ENCODE data around the gene TEFM.
"Not testable (repeated sequence)": the region's sequence is repeated elsewhere in the genome, so short reads cannot be mapped to it uniquely, and the experiment has no call there.

The TEFM gene

DNA sequence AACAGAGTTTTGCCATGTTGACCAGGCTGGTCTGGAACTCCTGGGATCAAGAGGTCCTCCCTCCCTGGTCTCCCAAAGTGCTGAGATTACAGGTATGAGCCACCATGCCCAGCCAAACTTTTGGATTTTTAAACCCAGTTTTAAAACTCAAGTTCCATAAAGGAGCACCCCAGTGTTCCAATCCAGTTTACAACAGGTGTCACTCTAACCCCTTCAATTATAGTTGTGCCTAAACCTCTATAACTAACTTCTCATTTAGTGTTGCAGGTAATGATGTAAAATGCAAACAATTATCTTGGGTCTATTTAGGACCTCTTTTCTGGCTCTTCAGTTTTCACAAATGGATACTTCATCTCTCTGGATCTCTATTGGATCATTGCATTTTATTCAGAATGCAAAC lies 7.9 kb upstream of the TEFM start:
- H3K9me3 ChIP-seq (replicated peaks in 1 of 2; ENCODE audit: control insufficient read depth in 2 of 2, insufficient read depth in 1 of 2, low read depth in 1 of 2, low read length in 2 of 2): no peaks in the 10 kb centered on the region
- peaks cover 0 to 2% (median 0%) of the 10 kb centered on the region in 3 experiments for H3K27me3 ChIP-seq (ENCODE audit: control insufficient read depth in 3 of 3, insufficient read depth in 3 of 3, low read depth in 1 of 3, low read length in 3 of 3)
- H3K4me1 ChIP-seq (ENCODE audit: control insufficient read depth in 2 of 2, insufficient read depth in 1 of 2, low read depth in 1 of 2, low read length in 2 of 2): no peaks in the 10 kb centered on the region
- H2BK15ac ChIP-seq (ENCODE audit: low read length): no peak overlapping the region
- no peaks in the 10 kb centered on the region for H3K36me3 ChIP-seq (replicated peaks in 1 of 2; ENCODE audit: control insufficient read depth in 2 of 2, insufficient read depth in 2 of 2, low read length in 2 of 2)
- no peak overlapping the region for H2AFZ ChIP-seq (ENCODE audit: low read length)
- H3K4me3 ChIP-seq (ENCODE audit: low read length in 2 of 2): no peak overlapping the region
- no peak for DNase-seq (ENCODE audit: low spot score)
- H3K27ac ChIP-seq (replicated peaks; ENCODE audit: low read length): no peak overlapping the region
- H3K14ac ChIP-seq (ENCODE audit: low read length): no peak overlapping the region
- no peak overlapping the region for H4K8ac ChIP-seq (ENCODE audit: low read depth, low read length)
- H2BK120ac ChIP-seq (ENCODE audit: low read depth, low read length): no peak overlapping the region
- H3K23ac ChIP-seq (ENCODE audit: low read depth, low read length, poor library complexity): no peak overlapping the region
- no peak overlapping the region for H2AK5ac ChIP-seq (ENCODE audit: low read depth, low read length)
- no peak overlapping the region for H2BK12ac ChIP-seq (ENCODE audit: low read length)
- no peak overlapping the region for H4K91ac ChIP-seq (ENCODE audit: low read depth, low read length, poor library complexity)
- no peak overlapping the region for H3K4me2 ChIP-seq (ENCODE audit: insufficient read depth, low read length, poor library complexity, severe bottlenecking)
- H2BK5ac ChIP-seq (ENCODE audit: low read length): no peak overlapping the region
- no peak overlapping the region for H3K18ac ChIP-seq (ENCODE audit: low read length)
- H3K79me1 ChIP-seq (ENCODE audit: low read depth, low read length): no peaks in the 10 kb centered on the region
- H3K9ac ChIP-seq (ENCODE audit: low read depth, low read length, poor library complexity): no peak overlapping the region
- H3K4ac ChIP-seq (ENCODE audit: low read length): no peak overlapping the region

DNA sequence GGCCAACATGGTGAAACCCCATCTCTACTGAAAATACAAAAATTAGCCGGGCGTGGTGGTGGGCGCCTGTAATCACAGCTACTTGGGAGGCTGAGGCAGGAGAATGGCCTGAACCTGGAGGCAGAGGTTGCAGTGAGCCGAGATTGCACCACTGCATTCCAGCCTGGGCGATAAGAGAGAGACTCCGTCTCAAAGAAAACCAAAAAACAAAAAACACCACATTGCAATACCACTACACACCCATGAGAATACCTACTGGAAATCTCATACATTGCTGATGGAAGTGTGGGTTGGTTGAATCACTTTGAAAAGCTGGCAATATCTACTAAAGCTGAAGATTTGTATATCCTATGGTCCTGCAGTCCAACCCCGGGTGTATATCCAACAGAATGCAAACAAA lies 4.1 kb upstream of the TEFM start:
- H3K79me1 ChIP-seq (ENCODE audit: low read depth, low read length); H3K4me3 ChIP-seq (ENCODE audit: low read length in 2 of 2); H3K9me3 ChIP-seq (replicated peaks in 1 of 2; ENCODE audit: control insufficient read depth in 2 of 2, insufficient read depth in 1 of 2, low read depth in 1 of 2, low read length in 2 of 2); H2BK15ac ChIP-seq (ENCODE audit: low read length); H3K4me1 ChIP-seq (ENCODE audit: control insufficient read depth in 2 of 2, insufficient read depth in 1 of 2, low read depth in 1 of 2, low read length in 2 of 2); H3K36me3 ChIP-seq (replicated peaks in 1 of 2; ENCODE audit: control insufficient read depth in 2 of 2, insufficient read depth in 2 of 2, low read length in 2 of 2); H2BK120ac ChIP-seq (ENCODE audit: low read depth, low read length); H4K8ac ChIP-seq (ENCODE audit: low read depth, low read length); H3K18ac ChIP-seq (ENCODE audit: low read length); H2BK5ac ChIP-seq (ENCODE audit: low read length); H2AK5ac ChIP-seq (ENCODE audit: low read depth, low read length); H3K14ac ChIP-seq (ENCODE audit: low read length); DNase-seq (ENCODE audit: low spot score); H3K27me3 ChIP-seq (ENCODE audit: control insufficient read depth in 3 of 3, insufficient read depth in 3 of 3, low read depth in 1 of 3, low read length in 3 of 3); H3K9ac ChIP-seq (ENCODE audit: low read depth, low read length, poor library complexity); H3K27ac ChIP-seq (replicated peaks; ENCODE audit: low read length); H3K4ac ChIP-seq (ENCODE audit: low read length); H2AFZ ChIP-seq (ENCODE audit: low read length); H2BK12ac ChIP-seq (ENCODE audit: low read length); H4K91ac ChIP-seq (ENCODE audit: low read depth, low read length, poor library complexity); H3K23ac ChIP-seq (ENCODE audit: low read depth, low read length, poor library complexity); H3K4me2 ChIP-seq (ENCODE audit: insufficient read depth, low read length, poor library complexity, severe bottlenecking): not testable (repeated sequence)
- WGBS, 2 donors (ENCODE audit: extremely low coverage in 2 of 2, insufficient read length in 2 of 2, insufficient replicate concordance in 1 of 2): no CpG with 5 or more reads among the region's 7 CpGs

DNA sequence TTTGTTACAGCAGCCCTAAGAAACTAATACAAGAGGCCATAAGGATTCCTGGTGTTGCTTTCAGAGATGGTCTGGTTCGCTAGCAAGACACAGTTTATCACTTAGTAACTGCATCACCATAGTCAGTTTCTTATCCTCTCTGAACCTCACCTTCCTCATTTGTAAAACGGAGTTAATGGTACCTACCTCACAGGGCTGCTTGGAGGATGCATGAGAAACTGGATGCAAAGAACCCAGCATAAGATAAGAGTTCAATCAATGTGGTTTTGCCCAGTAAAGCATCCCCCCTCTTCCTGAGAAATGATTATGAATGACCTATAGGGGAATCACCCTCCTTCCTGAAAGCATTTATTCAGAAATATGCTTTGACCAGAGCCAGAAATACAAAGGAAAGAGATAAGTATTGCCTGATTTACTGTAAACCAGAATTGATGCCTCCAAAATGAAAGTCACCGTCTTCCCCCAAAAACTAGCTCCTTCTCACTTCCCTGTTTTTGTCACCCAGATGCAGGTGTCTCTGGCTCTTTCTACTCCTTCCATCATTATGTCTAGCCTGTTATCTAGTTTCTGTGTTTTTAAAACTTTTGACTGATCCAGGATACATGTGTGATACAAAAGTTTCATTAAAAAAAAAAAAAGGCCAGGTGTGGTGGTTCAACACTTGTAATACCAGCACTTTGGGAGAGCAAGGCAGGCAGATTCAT lies 2.8 kb upstream of the TEFM start:
- Histone ChIP-seq H2BK12ac (ENCODE audit: low read length) (no peak overlapping the region), H2BK120ac (ENCODE audit: low read depth, low read length) (no peak overlapping the region), H3K18ac (ENCODE audit: low read length) (no peak overlapping the region), H3K27ac (replicated peaks; ENCODE audit: low read length) (no peak overlapping the region), H4K8ac (ENCODE audit: low read depth, low read length) (no peak overlapping the region), H3K4me1 (ENCODE audit: control insufficient read depth in 2 of 2, insufficient read depth in 1 of 2, low read depth in 1 of 2, low read length in 2 of 2) (peaks cover 0 to 3% of the 10 kb centered on the region in 2 donors), H3K23ac (ENCODE audit: low read depth, low read length, poor library complexity) (no peak overlapping the region), H3K79me1 (ENCODE audit: low read depth, low read length) (peaks cover 2% of the 10 kb centered on the region), H2BK5ac (ENCODE audit: low read length) (no peak overlapping the region), H2AK5ac (ENCODE audit: low read depth, low read length) (no peak overlapping the region), H3K9me3 (replicated peaks in 1 of 2; ENCODE audit: control insufficient read depth in 2 of 2, insufficient read depth in 1 of 2, low read depth in 1 of 2, low read length in 2 of 2) (no peaks in the 10 kb centered on the region), H3K4me2 (ENCODE audit: insufficient read depth, low read length, poor library complexity, severe bottlenecking) (no peak overlapping the region), H3K14ac (ENCODE audit: low read length) (no peak overlapping the region), H2BK15ac (ENCODE audit: low read length) (no peak overlapping the region), H3K27me3 (ENCODE audit: control insufficient read depth in 3 of 3, insufficient read depth in 3 of 3, low read depth in 1 of 3, low read length in 3 of 3) (no peaks in the 10 kb centered on the region), H4K91ac (ENCODE audit: low read depth, low read length, poor library complexity) (no peak overlapping the region), H3K4ac (ENCODE audit: low read length) (no peak overlapping the region), H3K9ac (ENCODE audit: low read depth, low read length, poor library complexity) (no peak overlapping the region), H2AFZ (ENCODE audit: low read length) (no peak overlapping the region), H3K36me3 (replicated peaks in 1 of 2; ENCODE audit: control insufficient read depth in 2 of 2, insufficient read depth in 2 of 2, low read length in 2 of 2) (peaks cover 0 to 4% of the 10 kb centered on the region in 2 donors), H3K4me3 (ENCODE audit: low read length in 2 of 2) (no peak overlapping the region)
- DNase-seq (ENCODE audit: low spot score): no peak
- no CpG with 5 or more reads among the region's 3 CpGs for WGBS, 2 donors (ENCODE audit: extremely low coverage in 2 of 2, insufficient read length in 2 of 2, insufficient replicate concordance in 1 of 2)

DNA sequence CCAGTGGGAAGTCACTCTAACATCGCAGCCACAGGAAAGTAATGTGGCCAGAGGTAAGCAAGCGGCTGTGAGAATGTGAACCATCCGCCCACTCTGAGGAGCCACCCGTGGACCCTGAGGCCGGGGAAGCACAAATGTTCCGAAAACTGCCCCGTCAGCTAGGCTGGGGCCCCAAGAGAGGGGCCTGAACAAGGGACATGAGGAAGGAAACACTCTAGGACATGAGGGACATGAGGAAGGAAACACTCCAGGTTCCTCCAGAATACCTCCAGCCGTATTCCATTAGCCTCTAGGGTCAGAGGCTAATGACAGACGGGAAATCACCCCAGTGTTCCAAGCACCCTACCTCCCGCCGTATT lies 317 bp downstream of the TEFM start:
- no peak overlapping the region for H3K4ac ChIP-seq (ENCODE audit: low read length)
- H3K4me2 ChIP-seq (ENCODE audit: insufficient read depth, low read length, poor library complexity, severe bottlenecking): peak overlapping the region; percentile 85
- no peak overlapping the region for H4K91ac ChIP-seq (ENCODE audit: low read depth, low read length, poor library complexity)
- WGBS, 2 donors (ENCODE audit: extremely low coverage in 2 of 2, insufficient read length in 2 of 2, insufficient replicate concordance in 1 of 2): no CpG with 5 or more reads among the region's 11 CpGs
- DNase-seq (ENCODE audit: low spot score): no peak
- peaks cover 0 to 3% of the 10 kb centered on the region in 2 donors for H3K4me1 ChIP-seq (ENCODE audit: control insufficient read depth in 2 of 2, insufficient read depth in 1 of 2, low read depth in 1 of 2, low read length in 2 of 2)
- no peak overlapping the region for H2BK120ac ChIP-seq (ENCODE audit: low read depth, low read length)
- no peak overlapping the region for H3K23ac ChIP-seq (ENCODE audit: low read depth, low read length, poor library complexity)
- peak overlapping the region; percentile 78 for H3K9ac ChIP-seq (ENCODE audit: low read depth, low read length, poor library complexity)
- no peak overlapping the region for H3K18ac ChIP-seq (ENCODE audit: low read length)
- H3K27me3 ChIP-seq (ENCODE audit: control insufficient read depth in 3 of 3, insufficient read depth in 3 of 3, low read depth in 1 of 3, low read length in 3 of 3): no peaks in the 10 kb centered on the region
- no peak overlapping the region for H2AK5ac ChIP-seq (ENCODE audit: low read depth, low read length)
- H2BK12ac ChIP-seq (ENCODE audit: low read length): no peak overlapping the region
- H2AFZ ChIP-seq (ENCODE audit: low read length): peak overlapping the region; percentile 98
- peaks cover 1 to 31% of the 10 kb centered on the region in 2 donors for H3K36me3 ChIP-seq (replicated peaks in 1 of 2; ENCODE audit: control insufficient read depth in 2 of 2, insufficient read depth in 2 of 2, low read length in 2 of 2)
- no peak overlapping the region for H2BK15ac ChIP-seq (ENCODE audit: low read length)
- H3K14ac ChIP-seq (ENCODE audit: low read length): no peak overlapping the region
- no peak overlapping the region for H2BK5ac ChIP-seq (ENCODE audit: low read length)
- no peak overlapping the region for H4K8ac ChIP-seq (ENCODE audit: low read depth, low read length)
- H3K79me1 ChIP-seq (ENCODE audit: low read depth, low read length): peaks cover 2% of the 10 kb centered on the region
- peak overlapping the region; percentile 80 to 88 for H3K4me3 ChIP-seq (ENCODE audit: low read length in 2 of 2)
- no peaks in the 10 kb centered on the region for H3K9me3 ChIP-seq (replicated peaks in 1 of 2; ENCODE audit: control insufficient read depth in 2 of 2, insufficient read depth in 1 of 2, low read depth in 1 of 2, low read length in 2 of 2)
- H3K27ac ChIP-seq (replicated peaks; ENCODE audit: low read length): no peak overlapping the region

Measured in neuronal stem cell (in vitro differentiated cells).